ENCODE results near the gene ATAD1.

The ATAD1 gene

GRCh38 chr10:87702260-87702972 is 115.6 kb downstream of the ATAD1 start:
- 0 out of 2 replicates have a peak, but pooled peaks cover 4% of the 10 kb centered on the region for H3K27me3 ChIP-seq (ENCODE audit: low read depth, low read length)
- TF ChIP-seq EZH2phosphoT487 (IDR thresholded peaks at IDR 0.05; ENCODE audit: low read depth) (no peak), CTCF (IDR thresholded peaks at IDR 0.05; ENCODE audit: low read depth, low read length) (no peak)
- no peak overlapping the region for H3K9ac ChIP-seq (ENCODE audit: low read length)
- H3K79me2 ChIP-seq (ENCODE audit: low read length), result no peaks in the 10 kb centered on the region
- no peaks in the 10 kb centered on the region for H3K9me3 ChIP-seq (ENCODE audit: insufficient read depth, low read length)
- no peak overlapping the region for H3K4me3 ChIP-seq (ENCODE audit: low read length)
- no peaks in the 10 kb centered on the region for H4K20me1 ChIP-seq (ENCODE audit: insufficient read depth, low read length)
- H3K4me2 ChIP-seq (ENCODE audit: low read length), result no peak overlapping the region
- no peaks in the 10 kb centered on the region for H3K4me1 ChIP-seq (ENCODE audit: low read length)
- no peak overlapping the region for H2AFZ ChIP-seq (ENCODE audit: low read depth, low read length)
- no peaks in the 10 kb centered on the region for H3K36me3 ChIP-seq (replicated peaks; ENCODE audit: low read depth, low read length)
- no peak overlapping the region for H3K27ac ChIP-seq (ENCODE audit: low read length)
